HL-60 (cell line): ENCODE measurements around the gene ESPNL.

Experiments used
- GABPA ChIP-seq: IDR thresholded peaks from 2 replicates; pipeline ENCODE4 v1.6.1; 2012; ENCODE audit warnings: low read depth
- POLR2AphosphoS5 ChIP-seq: IDR thresholded peaks from 2 replicates; pipeline ENCODE4 v1.6.1; 2012; ENCODE audit warnings: low read depth
- TF ChIP-seq, protein P1 (sequence below): IDR thresholded peaks from one replicate; pipeline ENCODE4 v1.5.1; 2011; ENCODE audit warnings: low read length, control low read depth, inconsistent platforms; ENCODE audit not compliant: insufficient read depth
- TF ChIP-seq, protein P2 (sequence below): IDR thresholded peaks from 2 replicates; pipeline ENCODE4 v1.6.1; 2012; ENCODE audit warnings: low read depth; ENCODE audit not compliant: insufficient replicate concordance

DNA sequence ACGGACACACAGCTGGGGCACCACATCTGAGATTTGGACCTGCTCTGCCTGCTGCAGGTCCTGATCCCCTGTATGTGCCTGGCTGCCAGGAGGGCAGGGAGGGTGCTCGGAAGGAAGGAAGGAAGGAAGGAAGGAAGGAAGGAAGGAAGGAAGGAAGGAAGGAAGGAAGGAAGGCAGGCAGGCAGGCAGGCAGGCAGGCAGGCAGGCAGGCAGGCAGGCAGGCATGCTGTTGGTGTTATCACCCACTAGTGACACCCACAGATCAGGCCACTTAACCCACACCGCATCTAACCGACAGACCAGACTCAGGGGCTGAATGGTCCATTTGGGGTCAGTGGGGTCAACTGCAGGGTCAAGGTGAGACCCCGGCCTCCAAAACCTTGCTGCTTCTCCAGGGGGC is 44.1 kb downstream of the ESPNL start:
- TF ChIP-seq, protein P1, sequence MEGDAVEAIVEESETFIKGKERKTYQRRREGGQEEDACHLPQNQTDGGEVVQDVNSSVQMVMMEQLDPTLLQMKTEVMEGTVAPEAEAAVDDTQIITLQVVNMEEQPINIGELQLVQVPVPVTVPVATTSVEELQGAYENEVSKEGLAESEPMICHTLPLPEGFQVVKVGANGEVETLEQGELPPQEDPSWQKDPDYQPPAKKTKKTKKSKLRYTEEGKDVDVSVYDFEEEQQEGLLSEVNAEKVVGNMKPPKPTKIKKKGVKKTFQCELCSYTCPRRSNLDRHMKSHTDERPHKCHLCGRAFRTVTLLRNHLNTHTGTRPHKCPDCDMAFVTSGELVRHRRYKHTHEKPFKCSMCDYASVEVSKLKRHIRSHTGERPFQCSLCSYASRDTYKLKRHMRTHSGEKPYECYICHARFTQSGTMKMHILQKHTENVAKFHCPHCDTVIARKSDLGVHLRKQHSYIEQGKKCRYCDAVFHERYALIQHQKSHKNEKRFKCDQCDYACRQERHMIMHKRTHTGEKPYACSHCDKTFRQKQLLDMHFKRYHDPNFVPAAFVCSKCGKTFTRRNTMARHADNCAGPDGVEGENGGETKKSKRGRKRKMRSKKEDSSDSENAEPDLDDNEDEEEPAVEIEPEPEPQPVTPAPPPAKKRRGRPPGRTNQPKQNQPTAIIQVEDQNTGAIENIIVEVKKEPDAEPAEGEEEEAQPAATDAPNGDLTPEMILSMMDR = no peak
- TF ChIP-seq POLR2AphosphoS5 (no peak), GABPA (no peak)
- TF ChIP-seq, protein P2, sequence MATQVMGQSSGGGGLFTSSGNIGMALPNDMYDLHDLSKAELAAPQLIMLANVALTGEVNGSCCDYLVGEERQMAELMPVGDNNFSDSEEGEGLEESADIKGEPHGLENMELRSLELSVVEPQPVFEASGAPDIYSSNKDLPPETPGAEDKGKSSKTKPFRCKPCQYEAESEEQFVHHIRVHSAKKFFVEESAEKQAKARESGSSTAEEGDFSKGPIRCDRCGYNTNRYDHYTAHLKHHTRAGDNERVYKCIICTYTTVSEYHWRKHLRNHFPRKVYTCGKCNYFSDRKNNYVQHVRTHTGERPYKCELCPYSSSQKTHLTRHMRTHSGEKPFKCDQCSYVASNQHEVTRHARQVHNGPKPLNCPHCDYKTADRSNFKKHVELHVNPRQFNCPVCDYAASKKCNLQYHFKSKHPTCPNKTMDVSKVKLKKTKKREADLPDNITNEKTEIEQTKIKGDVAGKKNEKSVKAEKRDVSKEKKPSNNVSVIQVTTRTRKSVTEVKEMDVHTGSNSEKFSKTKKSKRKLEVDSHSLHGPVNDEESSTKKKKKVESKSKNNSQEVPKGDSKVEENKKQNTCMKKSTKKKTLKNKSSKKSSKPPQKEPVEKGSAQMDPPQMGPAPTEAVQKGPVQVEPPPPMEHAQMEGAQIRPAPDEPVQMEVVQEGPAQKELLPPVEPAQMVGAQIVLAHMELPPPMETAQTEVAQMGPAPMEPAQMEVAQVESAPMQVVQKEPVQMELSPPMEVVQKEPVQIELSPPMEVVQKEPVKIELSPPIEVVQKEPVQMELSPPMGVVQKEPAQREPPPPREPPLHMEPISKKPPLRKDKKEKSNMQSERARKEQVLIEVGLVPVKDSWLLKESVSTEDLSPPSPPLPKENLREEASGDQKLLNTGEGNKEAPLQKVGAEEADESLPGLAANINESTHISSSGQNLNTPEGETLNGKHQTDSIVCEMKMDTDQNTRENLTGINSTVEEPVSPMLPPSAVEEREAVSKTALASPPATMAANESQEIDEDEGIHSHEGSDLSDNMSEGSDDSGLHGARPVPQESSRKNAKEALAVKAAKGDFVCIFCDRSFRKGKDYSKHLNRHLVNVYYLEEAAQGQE = no peak
